IPS-NIHi11 (cell line): ENCODE results near the gene NRROS.

ENCODE experiments used
- DNase-seq: peaks from one replicate; pipeline ENCODE4 v3.0.0; 2012; ENCODE audit warnings: mixed read lengths, low spot score

NRROS gene

DNA sequence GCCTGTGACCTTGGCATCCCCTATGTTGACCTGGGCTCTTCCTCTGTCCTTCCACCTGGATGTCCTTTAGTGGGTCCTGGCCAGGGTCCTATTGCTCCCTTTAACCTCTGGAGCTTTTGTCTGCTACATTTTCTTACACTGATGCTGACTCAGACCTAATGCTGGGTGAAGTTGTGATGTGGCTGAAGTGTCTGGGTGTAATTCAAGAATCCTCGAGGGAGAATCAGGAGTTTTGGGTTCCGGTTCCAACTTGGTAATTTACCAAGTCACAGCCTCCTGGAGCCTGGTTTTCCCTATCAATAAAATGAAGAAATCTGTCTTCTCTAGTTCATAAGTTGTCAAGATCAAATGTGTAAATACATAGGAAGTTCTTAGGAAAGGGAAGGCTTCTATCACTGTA lies 46.9 kb downstream of the NRROS start:
- DNase-seq: no peak

DNA sequence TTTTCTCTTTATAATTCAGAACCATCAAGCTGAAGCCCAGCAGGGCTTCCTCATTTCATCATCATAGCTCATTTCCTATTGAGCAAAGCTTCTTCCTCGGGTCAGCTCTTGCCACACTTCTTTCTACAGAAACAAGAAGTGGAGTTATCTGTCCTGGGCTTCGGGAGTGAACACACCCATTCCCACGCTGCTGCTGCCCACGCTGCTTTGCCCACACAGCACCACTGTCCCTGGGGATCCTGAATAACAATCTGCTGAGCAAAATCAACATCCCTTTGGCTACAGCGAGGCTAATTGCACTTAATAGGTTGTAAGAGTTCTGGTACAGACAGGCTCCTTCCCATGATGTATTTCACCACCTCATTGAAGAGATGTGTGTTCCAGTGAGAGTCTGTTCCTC lies 48.9 kb downstream of the NRROS start:
- DNase-seq: no peak

DNA sequence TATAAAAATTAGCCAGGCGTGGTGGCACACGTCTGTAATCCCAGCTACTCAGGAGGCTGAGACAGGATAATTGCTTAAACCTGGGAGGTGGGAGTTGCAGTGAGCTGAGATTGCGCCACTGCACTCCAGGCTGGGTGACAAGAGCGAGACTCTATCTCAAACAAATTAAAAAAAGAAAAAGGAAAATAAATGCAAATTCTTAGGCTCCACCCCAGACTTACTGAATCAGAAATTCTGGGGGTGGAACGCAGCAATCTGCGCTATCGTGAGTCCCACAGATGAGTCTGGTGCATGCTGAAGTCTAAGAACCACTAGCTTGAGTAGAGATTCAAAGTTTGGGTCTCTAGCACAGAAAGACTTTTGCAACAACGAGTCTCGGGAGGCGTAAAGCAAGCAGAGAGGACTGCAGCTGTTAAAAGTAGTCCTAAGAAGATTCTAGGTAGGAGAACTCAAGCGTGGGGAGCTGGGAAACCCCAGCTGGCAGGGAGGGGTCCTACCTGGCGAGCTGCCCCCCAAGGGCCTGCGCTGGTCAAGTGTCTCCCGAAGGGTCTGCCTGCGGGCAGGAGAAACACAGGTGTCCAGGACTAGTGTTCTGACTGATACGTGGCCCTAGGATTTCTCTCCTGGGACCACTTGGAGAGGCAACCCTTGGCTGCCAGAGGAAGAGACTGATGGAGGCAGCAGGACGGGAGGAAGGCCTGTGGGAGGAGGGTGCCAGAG lies 50.6 kb downstream of the NRROS start:
- DNase-seq: no peak

DNA sequence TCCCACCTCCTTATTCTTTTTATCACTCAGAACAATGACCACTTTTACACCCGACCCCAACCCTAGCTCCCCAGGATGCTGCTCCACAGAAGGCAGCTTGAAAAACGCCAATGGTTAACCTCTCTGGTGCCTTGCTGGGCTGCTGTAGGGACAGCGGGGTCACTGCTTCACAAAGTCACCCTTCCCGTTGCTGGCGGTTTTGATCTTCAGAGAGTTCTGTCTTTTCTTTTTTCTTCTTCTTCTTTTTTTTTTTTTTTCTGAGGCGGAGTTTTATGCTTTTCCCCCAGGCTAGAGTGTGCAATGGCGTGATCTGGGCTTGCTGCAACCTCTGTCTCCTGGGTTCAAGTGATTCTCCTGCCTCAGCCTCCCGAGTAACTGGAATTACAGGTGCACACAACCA lies 51.9 kb downstream of the NRROS start:
- no peak for DNase-seq

DNA sequence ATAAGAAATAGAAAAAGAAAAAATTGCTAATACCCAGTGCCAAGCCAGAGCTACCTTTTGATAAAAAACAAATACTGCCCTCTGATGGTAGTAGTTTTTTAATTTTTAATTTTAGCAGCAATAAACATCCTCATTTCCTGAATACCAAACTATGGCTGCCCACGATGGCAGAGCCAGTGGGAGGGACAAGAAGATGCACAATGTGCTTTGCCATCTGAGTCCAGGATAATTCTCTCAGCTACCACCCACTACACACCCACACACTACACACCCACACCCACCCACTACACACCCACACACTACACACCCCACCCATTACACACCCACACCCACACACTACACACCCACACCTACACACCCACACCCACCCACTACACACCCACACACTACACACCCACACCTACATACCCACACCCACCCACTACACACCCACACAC lies 54.7 kb downstream of the NRROS start:
- DNase-seq: no peak

DNA sequence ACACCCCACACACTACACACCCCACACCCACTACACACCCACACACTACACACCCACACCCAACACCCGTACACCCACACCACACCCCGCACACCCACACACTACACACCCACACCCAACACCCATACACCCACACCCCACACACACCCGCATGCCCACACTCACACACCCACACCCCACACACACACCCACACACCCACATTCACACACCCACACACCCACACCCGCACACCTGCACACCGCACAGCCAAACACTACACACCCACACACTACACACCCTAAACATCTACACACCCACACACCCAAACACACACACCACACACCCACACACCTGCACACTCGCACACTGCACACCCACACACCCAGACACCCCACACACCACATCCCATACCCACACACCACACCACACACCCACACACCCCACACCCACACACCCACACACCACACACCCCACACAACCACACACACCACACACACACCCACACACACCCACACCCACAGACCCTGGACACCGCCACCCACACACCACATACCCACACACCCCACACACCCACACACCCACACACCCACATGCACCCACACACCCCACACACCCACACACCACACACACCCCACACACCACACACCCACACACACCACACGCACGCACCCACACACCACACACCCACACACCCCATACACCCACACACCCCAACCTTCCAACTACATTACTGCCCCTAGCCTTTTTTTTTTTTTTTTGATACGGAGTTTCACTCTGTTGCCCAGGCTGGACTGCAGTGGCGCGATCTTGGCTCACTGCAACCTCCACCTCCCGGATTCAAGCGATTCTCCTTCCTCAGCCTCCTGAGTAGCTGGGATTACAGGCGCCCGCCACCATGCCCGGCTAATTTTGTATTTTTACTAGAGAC lies 55.7 kb downstream of the NRROS start:
- no peak for DNase-seq

DNA sequence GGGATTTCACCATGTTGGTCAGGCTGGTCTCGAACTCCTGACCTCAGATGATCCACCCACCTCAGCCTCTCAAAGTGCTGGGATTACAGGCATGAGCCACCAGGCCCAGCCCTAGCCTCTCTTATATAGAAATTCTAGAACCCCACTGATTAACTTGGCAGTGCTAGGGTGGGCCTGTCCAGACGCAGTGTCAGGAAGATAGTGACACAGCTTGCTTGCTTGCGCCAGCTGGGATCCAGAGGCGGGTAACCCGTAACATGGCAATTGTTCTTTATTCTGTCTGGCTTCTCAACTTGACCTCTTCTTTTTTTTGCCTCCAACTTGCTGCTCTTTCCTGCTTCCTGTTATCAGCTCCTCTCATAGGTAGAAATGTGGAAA lies 56.3 kb downstream of the NRROS start:
- no peak for DNase-seq

DNA sequence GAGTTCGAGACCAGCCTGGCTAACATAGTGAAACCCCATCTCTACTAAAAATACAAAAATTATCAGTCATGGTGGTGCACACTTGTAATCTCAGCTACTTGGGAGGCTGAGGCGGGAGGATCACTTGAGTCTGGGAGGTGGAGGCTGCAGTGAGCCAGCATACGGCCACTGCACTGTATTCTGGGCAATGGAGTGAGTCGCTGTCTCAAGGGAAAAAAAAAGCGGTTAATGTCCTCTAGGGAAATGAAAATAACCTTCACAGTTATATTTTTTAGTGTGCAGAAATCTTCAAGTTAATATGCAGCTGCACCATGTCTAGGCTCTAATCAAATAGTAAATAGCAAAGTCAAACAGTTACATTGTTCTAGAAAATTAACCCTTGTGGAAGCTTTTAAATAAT lies 57.8 kb downstream of the NRROS start:
- DNase-seq: no peak

DNA sequence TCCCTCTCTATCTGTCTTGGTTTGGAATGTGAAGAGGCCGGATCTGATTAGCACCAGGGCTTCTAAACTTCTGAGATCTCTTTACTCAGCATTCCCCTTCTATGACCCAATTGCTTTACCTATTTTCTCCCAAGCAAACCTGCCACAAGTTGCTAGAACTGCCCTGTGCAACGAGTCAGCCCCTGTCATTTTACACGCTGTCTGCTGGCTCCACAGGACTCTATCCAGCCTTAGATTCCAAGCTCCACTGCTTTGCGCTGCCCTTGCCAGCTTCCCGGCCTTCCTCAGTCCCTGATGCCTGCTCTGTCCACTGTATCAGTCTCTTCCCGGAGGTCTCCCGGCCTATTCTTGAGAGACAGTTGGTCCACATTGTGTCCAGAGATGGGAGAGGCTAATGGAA lies 60.3 kb downstream of the NRROS start:
- no peak for DNase-seq

DNA sequence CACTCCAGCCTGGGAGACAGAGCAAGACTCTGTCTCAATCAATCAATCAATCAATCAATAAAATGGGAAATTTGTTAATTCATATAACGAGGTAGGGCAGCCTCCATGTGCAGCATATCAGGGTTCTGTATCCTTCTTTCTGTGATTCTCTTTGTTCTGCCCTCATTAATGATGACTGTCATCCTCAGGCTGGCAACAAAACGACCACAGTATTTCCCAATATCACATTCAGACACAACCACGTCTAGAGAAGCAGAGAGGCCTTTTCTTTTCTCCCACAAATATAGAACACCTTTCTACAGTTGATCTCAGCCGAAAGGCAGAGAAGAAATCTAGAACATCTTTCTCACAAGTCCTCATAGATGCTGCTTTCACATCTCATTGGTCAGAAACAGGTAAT lies 61.3 kb downstream of the NRROS start:
- no peak for DNase-seq

DNA sequence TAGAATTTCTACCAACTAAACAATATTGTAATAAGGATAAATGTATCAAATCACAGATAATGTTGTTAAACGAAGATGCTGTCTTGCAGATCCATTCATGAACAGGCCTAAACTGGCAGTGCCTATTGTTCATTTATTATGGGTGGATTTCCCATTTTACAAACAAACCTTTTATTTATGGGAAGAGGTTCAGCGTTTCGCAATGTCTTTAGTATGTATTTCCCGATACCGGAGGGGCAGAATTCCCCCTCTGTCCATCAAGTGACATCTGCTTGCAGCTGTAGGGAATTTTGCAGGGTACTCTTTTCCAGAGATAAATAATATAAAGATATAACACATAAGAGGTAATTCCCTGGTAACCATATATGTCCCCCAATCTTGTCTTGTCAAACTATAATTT lies 66.8 kb downstream of the NRROS start:
- no peak for DNase-seq

DNA sequence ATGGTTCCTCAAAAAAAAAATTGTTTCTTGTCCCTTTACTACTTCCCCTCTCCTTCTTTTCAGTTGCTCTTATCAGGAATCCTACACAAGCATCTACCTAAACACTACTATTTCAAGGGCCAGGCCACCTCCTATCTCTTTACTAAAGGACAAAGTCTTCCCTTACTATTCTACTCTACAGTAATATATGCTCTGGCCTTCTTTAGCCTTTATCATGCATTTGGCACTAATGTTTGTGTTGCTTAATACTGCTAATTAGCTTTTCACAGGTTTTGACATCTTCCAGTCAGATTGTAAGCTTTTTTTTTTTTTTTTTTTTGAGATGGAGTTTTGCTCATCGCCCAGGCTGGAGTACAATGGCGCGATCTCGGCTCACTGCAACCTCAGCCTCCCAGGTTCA lies 67.2 kb downstream of the NRROS start:
- DNase-seq: no peak

DNA sequence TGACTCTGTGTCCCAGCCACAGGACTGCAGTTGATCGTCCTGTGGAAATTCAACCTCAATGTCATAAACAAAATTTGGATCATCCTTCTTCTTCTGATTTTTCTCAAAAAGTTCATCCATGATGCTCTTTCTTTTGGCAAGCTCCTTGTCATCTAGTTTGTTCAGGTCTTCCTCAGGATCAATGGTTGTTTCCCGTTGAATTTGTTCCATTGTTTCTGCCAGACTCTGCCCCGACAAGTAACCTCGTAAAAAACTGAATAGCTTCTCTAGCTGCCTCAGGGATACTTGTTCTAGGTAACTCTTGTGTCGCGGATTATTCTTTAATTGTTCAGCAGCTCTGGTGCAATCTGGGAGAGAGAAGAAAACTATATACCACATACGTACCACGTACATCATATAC lies 68.1 kb downstream of the NRROS start:
- DNase-seq: no peak

DNA sequence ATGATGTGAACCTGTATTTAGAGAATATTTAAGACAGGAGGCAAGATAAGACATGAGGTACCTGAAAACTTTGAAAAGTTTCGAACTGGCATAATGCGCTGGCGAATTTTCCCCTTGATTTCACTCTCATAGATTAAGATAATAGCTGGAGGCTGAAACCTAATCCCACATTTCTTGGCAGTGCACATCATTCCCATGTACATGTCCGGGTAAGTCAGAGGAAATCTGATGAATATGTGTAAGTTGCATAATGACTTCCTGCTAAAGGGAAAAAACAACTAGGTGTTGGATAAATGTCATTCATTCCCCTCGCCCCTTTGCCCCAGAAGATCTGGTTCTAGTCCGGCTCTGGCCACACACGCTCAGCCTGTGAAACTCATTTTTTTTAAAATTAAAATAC lies 69.0 kb downstream of the NRROS start:
- DNase-seq: no peak
